NCI-H446 treated with DMSO at 0.1 percent for 48 hours (cell line): ENCODE results near the gene YIPF5.

Source experiments
- DNase-seq: peaks from one replicate; lab custom pipeline; 2025; lab: John Stamatoyannopoulos, UW

Gene YIPF5

GRCh38 chr5:144122641-144123040 lies 47.8 kb downstream of the YIPF5 start:
- no peak for DNase-seq

GRCh38 chr5:144122081-144122480 lies 48.4 kb downstream of the YIPF5 start:
- no peak for DNase-seq

GRCh38 chr5:144121577-144121976 lies 48.9 kb downstream of the YIPF5 start:
- DNase-seq = no peak

- no peak for DNase-seq
Measured at GRCh38 chr5:144120661-144121180, 49.7 kb downstream of the YIPF5 start.

GRCh38 chr5:144117412-144117811 lies 53.0 kb downstream of the YIPF5 start:
- DNase-seq = no peak

GRCh38 chr5:144114571-144114970 lies 55.9 kb downstream of the YIPF5 start:
- no peak for DNase-seq
